C4-2B (cell line): ENCODE data around the gene MPP2.

ENCODE experiments used
- ZFX ChIP-seq: fragments of 450-650 bp; IDR thresholded peaks from 2 replicates; pipeline ENCODE4 v1.6.1; 2017
- TF ChIP-seq, protein P1 (sequence below): fragments of 450-650 bp; conservative IDR thresholded peaks from 2 replicates; pipeline ENCODE4 v1.5.1; 2017; ENCODE audit warnings: mild to moderate bottlenecking

DNA sequence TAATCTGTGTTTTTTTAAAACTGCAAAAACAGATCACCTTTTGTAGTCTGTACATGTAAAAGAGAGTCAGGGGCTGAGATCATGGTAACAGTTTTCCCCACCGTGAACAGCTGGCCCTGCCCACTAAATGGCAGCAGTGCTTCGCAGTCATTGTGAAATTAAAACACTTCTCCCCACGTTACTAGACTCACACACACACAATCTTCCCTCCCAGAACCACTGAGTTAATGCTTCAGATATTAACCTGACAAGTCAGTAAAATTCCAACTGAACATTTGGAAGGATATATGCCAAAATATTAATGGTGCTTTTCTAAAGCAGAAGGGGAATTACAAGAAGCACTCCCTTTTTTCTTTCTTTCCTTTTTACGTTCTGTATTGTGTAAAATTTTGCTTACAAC, 61.6 kb downstream of the MPP2 start:
- TF ChIP-seq, protein P1, sequence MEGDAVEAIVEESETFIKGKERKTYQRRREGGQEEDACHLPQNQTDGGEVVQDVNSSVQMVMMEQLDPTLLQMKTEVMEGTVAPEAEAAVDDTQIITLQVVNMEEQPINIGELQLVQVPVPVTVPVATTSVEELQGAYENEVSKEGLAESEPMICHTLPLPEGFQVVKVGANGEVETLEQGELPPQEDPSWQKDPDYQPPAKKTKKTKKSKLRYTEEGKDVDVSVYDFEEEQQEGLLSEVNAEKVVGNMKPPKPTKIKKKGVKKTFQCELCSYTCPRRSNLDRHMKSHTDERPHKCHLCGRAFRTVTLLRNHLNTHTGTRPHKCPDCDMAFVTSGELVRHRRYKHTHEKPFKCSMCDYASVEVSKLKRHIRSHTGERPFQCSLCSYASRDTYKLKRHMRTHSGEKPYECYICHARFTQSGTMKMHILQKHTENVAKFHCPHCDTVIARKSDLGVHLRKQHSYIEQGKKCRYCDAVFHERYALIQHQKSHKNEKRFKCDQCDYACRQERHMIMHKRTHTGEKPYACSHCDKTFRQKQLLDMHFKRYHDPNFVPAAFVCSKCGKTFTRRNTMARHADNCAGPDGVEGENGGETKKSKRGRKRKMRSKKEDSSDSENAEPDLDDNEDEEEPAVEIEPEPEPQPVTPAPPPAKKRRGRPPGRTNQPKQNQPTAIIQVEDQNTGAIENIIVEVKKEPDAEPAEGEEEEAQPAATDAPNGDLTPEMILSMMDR, result no peak
- no peak for TF ChIP-seq ZFX
